Mesenchymal stem cell (in vitro differentiated cells and primary cell): ENCODE results near the gene LPGAT1.

Experiments
- DNase-seq: peaks from one replicate; pipeline ENCODE4 v3.0.0-alpha.2; 2013
- H2AFZ ChIP-seq: one replicate; pipeline ENCODE4 v1.6.1; 2013; ENCODE audit warnings: low read depth, mild to moderate bottlenecking, control low read depth, inconsistent platforms, low read length, moderate library complexity
- H2AK5ac ChIP-seq: 2 replicates; pipeline ENCODE4 v1.6.1; 2013; ENCODE audit warnings: low read length, moderate library complexity, mild to moderate bottlenecking, inconsistent platforms; ENCODE audit not compliant: severe bottlenecking
- H2BK120ac ChIP-seq: one replicate; pipeline ENCODE4 v1.6.1; 2013; ENCODE audit warnings: low read depth, mild to moderate bottlenecking, inconsistent platforms, low read length, moderate library complexity
- H2BK12ac ChIP-seq, 2 experiments: one replicate each; pipeline ENCODE4 v1.6.1; 2013; ENCODE audit warnings: inconsistent platforms in 2 of 2, low read length in 2 of 2, mild to moderate bottlenecking in 2 of 2, moderate library complexity in 2 of 2, control low read depth in 1 of 2
- H2BK15ac ChIP-seq: one replicate; pipeline ENCODE4 v1.6.1; 2013; ENCODE audit warnings: mild to moderate bottlenecking, low read depth, inconsistent platforms; ENCODE audit not compliant: poor library complexity, severe bottlenecking
- H2BK5ac ChIP-seq: 2 replicates; pipeline ENCODE4 v1.6.1; 2013; ENCODE audit warnings: low read depth, mild to moderate bottlenecking, low read length, control low read depth, inconsistent platforms; ENCODE audit not compliant: poor library complexity, severe bottlenecking
- H3K14ac ChIP-seq, 2 experiments: one replicate each; pipeline ENCODE4 v1.6.1; 2013; ENCODE audit warnings: inconsistent platforms in 2 of 2, low read length in 2 of 2, control low read depth in 1 of 2, mild to moderate bottlenecking in 1 of 2, moderate library complexity in 1 of 2
- H3K18ac ChIP-seq, 2 experiments: one replicate each; pipeline ENCODE4 v1.6.1; 2013; ENCODE audit warnings: inconsistent platforms in 2 of 2, low read length in 2 of 2, control low read depth in 1 of 2, low read depth in 1 of 2, mild to moderate bottlenecking in 1 of 2
- H3K23ac ChIP-seq, 2 experiments: one replicate each; pipeline ENCODE4 v1.6.1; 2013; ENCODE audit warnings: inconsistent platforms in 2 of 2, low read length in 2 of 2, mild to moderate bottlenecking in 2 of 2, moderate library complexity in 2 of 2, control low read depth in 1 of 2
- H3K27ac ChIP-seq: 2 replicates; pipeline ENCODE4 v1.5.1; 2013; ENCODE audit warnings: mild to moderate bottlenecking, moderate library complexity, low read length, control low read depth, inconsistent platforms; ENCODE audit not compliant: poor library complexity, severe bottlenecking
- H3K27me3 ChIP-seq, 2 experiments: 2 replicates each; pipeline versions ENCODE4 v1.6.1 to v1.7.0; 2013; ENCODE audit warnings: low read length in 2 of 2, mild to moderate bottlenecking in 2 of 2, moderate library complexity in 2 of 2, control low read depth in 1 of 2, inconsistent platforms in 1 of 2; ENCODE audit not compliant: control insufficient read depth in 1 of 2, insufficient read depth in 1 of 2
- H3K36me3 ChIP-seq, 2 experiments: 2 replicates each; pipeline versions ENCODE4 v1.6.1 to v1.7.0; 2013; ENCODE audit warnings: low read length in 2 of 2, control low read depth in 1 of 2, inconsistent platforms in 1 of 2, low read depth in 1 of 2, mild to moderate bottlenecking in 1 of 2; ENCODE audit not compliant: insufficient read depth in 2 of 2, control insufficient read depth in 1 of 2
- H3K4ac ChIP-seq, 2 experiments: one replicate each; pipeline ENCODE4 v1.6.1; 2013; ENCODE audit warnings: inconsistent platforms in 2 of 2, low read length in 2 of 2, mild to moderate bottlenecking in 2 of 2, moderate library complexity in 2 of 2, control low read depth in 1 of 2, low read depth in 1 of 2
- H3K4me1 ChIP-seq: 2 replicates; pipeline ENCODE4 v1.6.1; 2013; ENCODE audit warnings: low read depth, low read length, control low read depth; ENCODE audit not compliant: control insufficient read depth, insufficient read depth
- H3K4me2 ChIP-seq: 2 replicates; pipeline ENCODE4 v1.6.1; 2013; ENCODE audit warnings: low read length, mild to moderate bottlenecking, inconsistent platforms; ENCODE audit not compliant: poor library complexity, severe bottlenecking
- H3K4me3 ChIP-seq, 2 experiments: 2 replicates each; pipeline versions ENCODE4 v1.5.1 to v1.7.0; 2013; ENCODE audit warnings: low read length in 2 of 2, mild to moderate bottlenecking in 2 of 2, control low read depth in 1 of 2, low read depth in 1 of 2; ENCODE audit not compliant: insufficient read depth in 1 of 2
- H3K79me1 ChIP-seq: replicated peaks from 2 replicates; pipeline ENCODE4 v1.6.1; 2013; ENCODE audit warnings: mild to moderate bottlenecking, control low read depth, low read length, inconsistent platforms; ENCODE audit not compliant: poor library complexity, severe bottlenecking
- H3K9ac ChIP-seq: 2 replicates; pipeline ENCODE4 v1.7.0; 2013; ENCODE audit warnings: mild to moderate bottlenecking, low read length, moderate library complexity
- H3K9me3 ChIP-seq: 2 replicates; pipeline ENCODE4 v1.7.0; 2013; ENCODE audit warnings: mild to moderate bottlenecking, low read length; ENCODE audit not compliant: control insufficient read depth
- H4K8ac ChIP-seq: one replicate; pipeline ENCODE4 v1.6.1; 2013; ENCODE audit warnings: inconsistent platforms, mild to moderate bottlenecking, low read length, moderate library complexity
- H4K91ac ChIP-seq: one replicate; pipeline ENCODE4 v1.6.1; 2013; ENCODE audit warnings: mild to moderate bottlenecking, low read length, inconsistent platforms
- WGBS: methylation state at CpG from one replicate; pipeline ENCODE4 v1.1.7; 2013; ENCODE audit warnings: mixed read lengths; 5-methylcytosine and 5-hydroxymethylcytosine counted together

LPGAT1 gene

DNA sequence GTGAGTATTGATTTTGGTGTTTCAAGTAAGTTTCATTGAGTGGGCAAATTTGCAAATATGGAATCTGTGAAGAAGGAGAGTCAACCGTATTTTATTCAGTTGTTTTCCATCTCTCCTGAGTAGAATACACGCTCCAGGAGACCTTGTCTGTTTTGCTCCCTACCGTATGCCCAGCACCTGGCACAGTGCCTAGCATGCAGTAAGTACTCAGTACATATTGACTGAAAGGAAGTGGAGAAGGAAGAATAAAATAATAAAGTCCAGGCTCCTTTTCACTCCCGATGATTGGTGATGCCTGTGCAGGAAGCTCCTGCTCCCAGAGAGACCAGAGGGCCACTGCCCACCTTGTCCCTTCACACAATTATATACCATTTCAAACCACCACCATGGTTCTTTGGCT, 95.8 kb downstream of the LPGAT1 start:
- no peaks in the 10 kb centered on the region for H3K36me3 ChIP-seq
- 98% methylated on average over 4 of the region's 4 CpGs for WGBS
- no peak overlapping the region for H3K4me2 ChIP-seq
- H3K18ac ChIP-seq, result peak overlapping the region; percentile 23 to 49
- H3K14ac ChIP-seq, result no peak overlapping the region
- no peaks in the 10 kb centered on the region for H3K79me1 ChIP-seq
- H3K9ac ChIP-seq, result no peak overlapping the region
- no peak overlapping the region for H3K4me3 ChIP-seq
- H4K91ac ChIP-seq, result no peak overlapping the region
- H3K27me3 ChIP-seq, result peaks cover 0 to 60% of the 10 kb centered on the region in 2 experiments
- no peak overlapping the region for H3K4ac ChIP-seq
- peak overlapping the region in 1 of 2 experiments; percentile 86 for H2BK12ac ChIP-seq
- H2AFZ ChIP-seq, result no peak overlapping the region
- H2BK5ac ChIP-seq, result no peak overlapping the region
- H3K23ac ChIP-seq, result no peak overlapping the region
- H3K27ac ChIP-seq, result no peak overlapping the region
- no peak overlapping the region for H2BK120ac ChIP-seq
- peak overlapping the region; percentile 49 for H2BK15ac ChIP-seq
- H2AK5ac ChIP-seq, result peak overlapping the region; percentile 74
- no peaks in the 10 kb centered on the region for H3K9me3 ChIP-seq
- no peak overlapping the region for H4K8ac ChIP-seq
- no peak for DNase-seq
- peaks cover 18% of the 10 kb centered on the region for H3K4me1 ChIP-seq

GRCh38 chr1:211734359-211734758, 96.2 kb downstream of the LPGAT1 start:
- Histone ChIP-seq H3K4ac (no peak overlapping the region), H3K9me3 (no peaks in the 10 kb centered on the region), H3K79me1 (no peaks in the 10 kb centered on the region), H2BK12ac (no peak overlapping the region), H4K8ac (no peak overlapping the region), H2BK5ac (no peak overlapping the region), H2AFZ (no peak overlapping the region), H2AK5ac (no peak overlapping the region), H3K4me3 (no peak overlapping the region), H3K27ac (no peak overlapping the region), H4K91ac (no peak overlapping the region), H3K27me3 (peaks cover 0 to 59% of the 10 kb centered on the region in 2 experiments), H3K36me3 (no peaks in the 10 kb centered on the region), H3K14ac (no peak overlapping the region), H3K4me1 (peaks cover 18% of the 10 kb centered on the region), H3K18ac (no peak overlapping the region), H3K9ac (no peak overlapping the region), H2BK15ac (no peak overlapping the region), H3K4me2 (no peak overlapping the region), H3K23ac (no peak overlapping the region), H2BK120ac (no peak overlapping the region)
- 82% methylated on average over 9 of the region's 9 CpGs for WGBS
- no peak for DNase-seq

- Histone ChIP-seq H2BK120ac (no peak overlapping the region), H4K91ac (no peak overlapping the region), H3K23ac (no peak overlapping the region), H3K9me3 (no peaks in the 10 kb centered on the region), H2AFZ (no peak overlapping the region), H3K4me3 (no peak overlapping the region), H2BK15ac (no peak overlapping the region), H3K9ac (no peak overlapping the region), H3K79me1 (no peaks in the 10 kb centered on the region), H3K27me3 (peaks cover 0 to 42% of the 10 kb centered on the region in 2 experiments), H3K18ac (no peak overlapping the region), H2BK12ac (no peak overlapping the region), H3K27ac (no peak overlapping the region), H2AK5ac (no peak overlapping the region), H3K4me1 (peaks cover 16% of the 10 kb centered on the region), H3K14ac (no peak overlapping the region), H3K4me2 (no peak overlapping the region), H3K36me3 (no peaks in the 10 kb centered on the region), H4K8ac (no peak overlapping the region), H3K4ac (no peak overlapping the region), H2BK5ac (no peak overlapping the region)
- no peak for DNase-seq
- 81% methylated on average over 4 of the region's 4 CpGs for WGBS
Observed at GRCh38 chr1:211732293-211732980, 98.1 kb downstream of the LPGAT1 start.

DNA sequence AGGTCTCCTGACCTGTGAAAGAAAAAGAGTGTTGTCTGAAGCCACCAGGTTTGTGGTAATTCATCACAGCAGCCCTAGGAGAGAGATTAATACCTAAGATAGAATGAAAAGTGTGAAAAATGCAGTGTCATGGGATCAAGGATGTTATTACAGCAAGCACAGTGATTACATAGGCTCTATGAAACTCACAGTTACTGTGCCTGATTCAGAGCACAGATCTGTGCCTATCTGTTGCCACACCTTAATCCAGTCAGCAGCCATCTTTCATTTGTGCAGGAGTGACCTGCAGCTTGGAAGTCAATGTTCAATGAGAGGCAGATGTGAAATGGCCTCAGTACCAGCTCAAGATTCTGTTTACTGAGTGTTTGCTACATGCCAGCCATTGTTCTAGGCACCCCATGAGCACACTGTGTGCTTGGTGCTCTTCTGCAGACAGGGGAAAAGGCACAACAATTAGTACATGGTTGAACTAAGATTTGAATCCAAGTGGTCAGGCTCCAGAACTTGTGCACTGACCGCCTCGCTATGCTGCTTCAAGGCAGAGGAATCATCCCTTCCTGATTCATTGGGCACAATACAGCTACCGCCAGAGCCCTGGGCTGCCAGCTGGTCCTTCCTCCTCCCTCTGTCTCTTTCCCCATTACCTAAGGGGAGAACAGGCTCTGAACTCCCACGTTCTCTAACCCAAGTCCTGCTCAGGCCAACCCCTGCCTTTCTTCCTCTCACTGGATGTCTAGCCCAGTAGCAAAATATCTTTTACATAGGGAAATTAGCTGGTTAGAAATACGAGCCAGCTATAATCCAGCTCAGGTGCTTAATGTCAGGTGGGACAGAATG, 98.9 kb downstream of the LPGAT1 start:
- Histone ChIP-seq H3K79me1 (no peaks in the 10 kb centered on the region), H3K14ac (no peak overlapping the region), H3K4me2 (no peak overlapping the region), H2AK5ac (no peak overlapping the region), H3K23ac (no peak overlapping the region), H3K36me3 (no peaks in the 10 kb centered on the region), H3K4me3 (no peak overlapping the region), H2BK5ac (no peak overlapping the region), H2AFZ (no peak overlapping the region), H2BK15ac (peak overlapping the region; percentile 88), H3K4me1 (peaks cover 12% of the 10 kb centered on the region), H3K9ac (no peak overlapping the region), H3K18ac (no peak overlapping the region), H2BK120ac (no peak overlapping the region), H4K8ac (no peak overlapping the region), H2BK12ac (no peak overlapping the region), H3K4ac (no peak overlapping the region), H3K9me3 (no peaks in the 10 kb centered on the region), H4K91ac (no peak overlapping the region), H3K27me3 (peaks cover 0 to 35% of the 10 kb centered on the region in 2 experiments), H3K27ac (no peak overlapping the region)
- no peak for DNase-seq
- 94% methylated on average over 4 of the region's 5 CpGs for WGBS
